ENCODE data around the gene KLHL14.
"Not testable (repeated sequence)": the region's sequence is repeated elsewhere in the genome, so short reads cannot be mapped to it uniquely, and the experiment has no call there.

- not testable (repeated sequence) for TF ChIP-seq CTCF (IDR thresholded peaks at IDR 0.05; ENCODE audit: poor library complexity); EZH2 (IDR thresholded peaks at IDR 0.05; ENCODE audit: borderline replicate concordance); EZH2phosphoT487 (IDR thresholded peaks at IDR 0.05; ENCODE audit: low read depth, severe bottlenecking, unreplicated experiment)
Observed at GRCh38 chr18:32794667-32795066, 21.8 kb upstream of the KLHL14 start.

Measured in hepatocyte (in vitro differentiated cells).